Naive B cell (primary cell): Measurements from ENCODE around the gene FTO. TPM values are rescaled to one million over a fixed set of nuclear protein-coding genes. Genes with fewer than 3 reads are reported as not detected.
"Not testable (repeated sequence)": the region's sequence is repeated elsewhere in the genome, so short reads cannot be mapped to it uniquely, and the experiment has no call there.

Experiments used
- ATAC-seq, 2 donors: fragments of 150-1000 bp; cut with Tn5 transposase; 2 replicates each; pipeline ENCODE4 v1.10.0; 2021; ENCODE audit warnings: low read depth in 2 of 2, mild to moderate bottlenecking in 2 of 2, moderate library complexity in 2 of 2
- DNase-seq: peaks from one replicate; pipeline ENCODE4 v3.0.0; 2022
- H3K27ac Mint-ChIP-seq, 6 donors: one replicate each; pipeline ENCODE4 v1.8.0; 2020 to 2022; ENCODE audit warnings: mild to moderate bottlenecking in 6 of 6, mixed read lengths in 6 of 6, moderate library complexity in 5 of 6, inconsistent platforms in 2 of 6
- H3K27me3 Mint-ChIP-seq, 3 donors: one replicate each; pipeline ENCODE4 v1.8.0; 2021 to 2022; ENCODE audit warnings: mixed read lengths in 3 of 3, mild to moderate bottlenecking in 1 of 3
- H3K36me3 Mint-ChIP-seq, 2 donors: one replicate each; pipeline ENCODE4 v1.8.0; 2020 to 2022; ENCODE audit warnings: mixed read lengths in 2 of 2, inconsistent platforms in 1 of 2, mild to moderate bottlenecking in 1 of 2
- H3K4me1 Mint-ChIP-seq, 3 donors: one replicate each; pipeline ENCODE4 v1.8.0; 2020 to 2022; ENCODE audit warnings: mixed read lengths in 3 of 3, inconsistent platforms in 1 of 3, mild to moderate bottlenecking in 1 of 3, moderate library complexity in 1 of 3
- H3K4me3 Mint-ChIP-seq, 8 donors: one replicate each; pipeline ENCODE4 v1.8.0; 2020 to 2022; ENCODE audit warnings: mild to moderate bottlenecking in 8 of 8, mixed read lengths in 8 of 8, moderate library complexity in 8 of 8, inconsistent platforms in 2 of 8
- H3K9me3 Mint-ChIP-seq, 7 donors: one replicate each; pipeline ENCODE4 v1.8.0; 2020 to 2022; ENCODE audit warnings: mixed read lengths in 7 of 7, mild to moderate bottlenecking in 5 of 7, inconsistent platforms in 2 of 7, moderate library complexity in 1 of 7
- polyA plus RNA-seq, 6 donors: library from polyadenylated mRNA; unstranded; fragments of 300-500 nt; fragmentation: Illumina TruSeq; gene quantifications; one replicate each; pipeline ENCODE4 v1.2.3, GENCODE V29; 2021; ENCODE audit warnings: low read depth in 6 of 6

The FTO gene
- polyA plus RNA-seq, 6 donors from 2014 or later: 64.7 to 89.0 (median 79.6) TPM

DNA sequence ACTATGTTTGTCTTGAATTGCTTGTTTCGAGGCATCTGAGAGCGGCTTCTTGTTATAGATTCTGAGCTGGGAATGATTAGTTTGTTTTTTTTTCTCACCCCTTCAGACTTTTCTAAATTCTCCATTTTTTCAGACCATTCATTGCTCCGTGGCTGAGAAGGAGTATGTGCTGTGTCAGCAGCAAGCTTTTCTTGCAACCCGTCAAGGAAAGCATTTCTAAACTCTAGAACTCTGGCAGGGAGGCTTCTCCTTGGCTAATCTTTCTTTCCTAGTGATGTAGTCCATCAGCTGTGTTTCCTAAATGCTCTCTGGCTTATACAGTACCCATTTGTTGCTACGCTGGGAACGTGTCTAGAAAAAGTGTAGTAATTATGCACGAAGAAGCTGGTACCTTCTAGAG lies 133.5 kb downstream of the FTO start:
- DNase-seq (no peak), ATAC-seq (no peak)
- H3K9me3 Mint-ChIP-seq: peaks cover 0 to 4% (median 0%) of the 10 kb centered on the region in 7 donors
- H3K4me1 Mint-ChIP-seq: peaks cover 23 to 31% (median 23%) of the 10 kb centered on the region in 3 donors
- H3K27ac Mint-ChIP-seq: peak overlapping the region in 1 of 6 donors; percentile 16
- H3K4me3 Mint-ChIP-seq: no peak overlapping the region
- no peaks in the 10 kb centered on the region for H3K27me3 Mint-ChIP-seq
- H3K36me3 Mint-ChIP-seq: peaks cover 21 to 50% of the 10 kb centered on the region in 2 donors

DNA sequence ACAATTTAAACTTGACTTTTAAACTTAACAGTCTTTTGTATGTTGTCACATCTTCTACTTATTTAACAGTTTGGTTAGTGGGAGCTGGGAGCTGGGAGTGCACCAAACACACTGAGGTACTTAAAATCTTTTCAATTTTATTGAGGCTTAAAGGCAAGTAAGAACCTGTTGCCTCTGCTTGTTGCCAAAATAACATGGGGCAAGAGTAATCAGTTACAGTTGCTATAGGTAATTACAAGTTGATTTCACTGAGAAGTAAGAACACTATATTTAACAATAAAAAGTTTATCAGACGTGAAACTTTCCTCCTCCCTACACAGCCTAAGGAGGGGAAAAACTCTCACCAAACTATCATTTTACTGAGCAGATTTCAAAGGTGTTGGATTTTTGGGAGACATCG lies 135.2 kb downstream of the FTO start:
- Mint-ChIP-seq H3K36me3 (peaks cover 21 to 38% of the 10 kb centered on the region in 2 donors), H3K9me3 (no peaks in the 10 kb centered on the region), H3K4me3 (no peak overlapping the region), H3K4me1 (peaks cover 18 to 27% (median 23%) of the 10 kb centered on the region in 3 donors), H3K27me3 (no peaks in the 10 kb centered on the region), H3K27ac (no peak overlapping the region)
- DNase-seq (no peak), ATAC-seq (no peak)

DNA sequence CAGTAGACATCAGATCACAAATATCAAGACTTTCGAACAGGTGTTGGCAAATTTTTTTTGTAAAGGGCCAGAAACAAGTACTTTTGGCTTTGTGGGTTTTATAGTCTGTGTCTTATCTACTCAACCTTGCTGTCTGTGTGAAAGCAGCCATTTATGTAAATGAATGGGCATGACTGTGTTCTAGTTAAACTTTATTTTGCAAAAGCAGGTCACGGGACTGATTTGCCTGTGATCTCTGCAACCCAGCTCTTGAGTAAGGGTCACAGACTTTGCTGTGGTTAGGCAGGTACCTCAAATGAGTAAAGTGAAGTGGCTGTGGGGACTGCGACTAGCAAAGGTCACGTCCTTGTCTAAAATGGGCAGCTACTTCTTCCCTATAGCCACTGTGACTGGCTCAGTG lies 136.5 kb downstream of the FTO start:
- ATAC-seq (peak; percentile 21 to 64), DNase-seq (no peak)
- Mint-ChIP-seq H3K27me3 (no peaks in the 10 kb centered on the region), H3K4me1 (peaks cover 15 to 28% (median 18%) of the 10 kb centered on the region in 3 donors), H3K9me3 (no peaks in the 10 kb centered on the region), H3K36me3 (peaks cover 21 to 43% of the 10 kb centered on the region in 2 donors), H3K4me3 (peak overlapping the region in 1 of 8 donors; percentile 30), H3K27ac (peak overlapping the region in 1 of 6 donors; percentile 70)

DNA sequence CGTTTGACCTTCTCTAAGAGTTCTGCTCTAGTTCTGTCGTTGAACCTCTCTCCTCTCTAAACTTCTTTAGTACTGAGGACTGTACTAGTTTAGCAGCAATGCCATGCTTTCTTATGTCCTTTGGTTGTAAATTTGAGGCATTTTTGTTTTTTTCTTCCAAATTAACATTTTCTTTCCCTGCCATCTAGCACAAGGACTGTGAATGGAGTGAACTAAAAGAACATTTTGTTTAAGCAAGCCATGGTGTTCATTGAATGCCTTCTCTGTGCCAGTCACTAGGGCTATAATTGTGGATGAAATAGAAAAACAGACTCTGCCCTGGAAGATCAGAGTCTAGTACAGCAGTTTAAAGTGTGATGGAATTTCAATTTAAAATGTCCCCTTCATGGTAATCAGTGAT lies 137.9 kb downstream of the FTO start:
- Mint-ChIP-seq H3K9me3 (no peaks in the 10 kb centered on the region), H3K36me3 (peaks cover 20 to 30% of the 10 kb centered on the region in 2 donors), H3K27ac (no peak overlapping the region), H3K4me3 (no peak overlapping the region), H3K4me1 (peaks cover 8 to 26% (median 12%) of the 10 kb centered on the region in 3 donors), H3K27me3 (no peaks in the 10 kb centered on the region)
- ATAC-seq (no peak), DNase-seq (no peak)

DNA sequence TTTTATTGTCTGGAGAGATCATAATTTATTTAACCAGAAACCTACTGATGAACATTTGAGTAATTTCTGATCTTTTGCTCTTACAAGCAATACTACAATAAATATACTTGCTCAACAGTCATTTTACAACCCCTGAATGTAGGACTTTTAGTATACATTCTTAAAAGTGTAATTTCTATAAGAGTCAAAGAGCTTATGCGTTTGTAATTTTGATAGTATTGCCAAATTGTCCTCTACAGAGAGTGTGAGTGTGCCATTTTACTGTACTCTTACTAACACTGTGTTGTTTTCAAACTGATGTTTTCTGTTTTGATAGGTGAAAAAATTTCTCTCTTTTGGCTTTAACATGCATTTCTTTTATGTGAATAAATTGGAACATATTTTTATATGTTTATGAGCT lies 139.1 kb downstream of the FTO start:
- H3K27me3 Mint-ChIP-seq: no peaks in the 10 kb centered on the region
- ATAC-seq (no peak), DNase-seq (no peak)
- no peak overlapping the region for H3K27ac Mint-ChIP-seq
- H3K36me3 Mint-ChIP-seq: peaks cover 12 to 23% of the 10 kb centered on the region in 2 donors
- no peak overlapping the region for H3K4me3 Mint-ChIP-seq
- peaks cover 9 to 22% (median 12%) of the 10 kb centered on the region in 3 donors for H3K4me1 Mint-ChIP-seq
- no peaks in the 10 kb centered on the region for H3K9me3 Mint-ChIP-seq

DNA sequence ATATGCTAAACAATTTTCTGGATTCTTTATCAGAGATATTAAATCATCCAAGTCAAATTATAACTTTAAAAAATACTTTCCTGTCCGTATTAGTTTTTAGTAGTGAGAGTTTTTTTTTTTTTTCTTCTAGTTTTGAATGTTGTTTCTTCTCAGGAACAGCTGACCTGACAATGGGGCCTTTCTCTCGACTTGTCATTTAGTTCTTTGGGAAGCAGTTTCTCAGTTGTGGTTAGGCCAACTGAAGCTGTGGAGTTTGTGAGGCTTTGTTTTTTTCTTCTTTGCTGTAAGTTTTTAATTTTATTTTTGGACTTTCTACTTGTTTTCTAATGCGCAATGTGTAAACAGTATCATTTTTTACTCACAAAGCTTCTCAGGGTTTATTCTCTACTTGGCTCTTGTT lies 140.8 kb downstream of the FTO start:
- ATAC-seq (no peak), DNase-seq (no peak)
- Mint-ChIP-seq H3K4me3 (no peak overlapping the region), H3K27me3 (no peaks in the 10 kb centered on the region), H3K9me3 (no peaks in the 10 kb centered on the region), H3K4me1 (peaks cover 9 to 13% (median 12%) of the 10 kb centered on the region in 3 donors), H3K36me3 (peaks cover 9 to 18% of the 10 kb centered on the region in 2 donors), H3K27ac (peak overlapping the region in 1 of 6 donors; percentile 9)

DNA sequence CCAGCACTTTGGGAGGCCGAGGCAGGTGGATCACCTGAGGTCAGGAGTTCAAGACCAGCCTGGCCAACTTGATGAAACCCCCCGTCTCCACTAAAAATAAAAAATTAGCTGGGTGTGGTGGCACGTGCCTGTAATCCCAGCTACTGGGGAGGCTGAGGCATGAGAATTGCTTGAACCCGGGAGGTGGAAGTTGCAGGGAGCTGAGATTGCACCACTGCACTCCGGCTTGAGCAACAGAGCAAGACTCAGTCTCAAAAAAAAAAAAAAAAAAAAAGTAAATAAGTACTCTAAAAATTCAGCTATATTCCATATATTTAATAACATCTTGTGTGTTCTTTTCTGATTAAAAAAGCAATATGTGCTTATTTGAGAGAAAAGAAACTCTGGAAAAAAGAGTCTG lies 142.6 kb downstream of the FTO start:
- not testable (repeated sequence) for DNase-seq, ATAC-seq, H3K9me3 Mint-ChIP-seq, H3K27ac Mint-ChIP-seq, H3K27me3 Mint-ChIP-seq, H3K4me3 Mint-ChIP-seq
- Mint-ChIP-seq H3K4me1 (peaks cover 4 to 12% (median 9%) of the 10 kb centered on the region in 3 donors), H3K36me3 (peaks cover 9 to 16% of the 10 kb centered on the region in 2 donors)

DNA sequence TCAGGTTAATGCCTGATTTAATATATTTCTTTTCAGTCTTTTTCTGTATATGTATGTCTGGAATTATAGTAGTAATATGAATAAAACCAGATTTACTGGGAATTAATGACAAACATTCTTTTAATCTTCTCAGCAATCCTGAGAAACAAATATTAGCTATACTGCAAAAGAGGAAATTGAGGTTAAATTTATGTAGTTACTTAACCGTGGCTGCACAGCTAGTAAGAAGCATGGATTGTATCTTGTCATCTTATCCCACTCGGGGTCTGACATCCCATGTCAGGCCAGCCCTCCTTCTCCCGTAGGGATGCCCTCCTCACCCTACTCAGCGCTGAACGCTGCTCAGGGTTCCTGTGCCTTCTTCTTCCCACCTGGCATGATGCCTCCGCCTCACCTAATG lies 143.0 kb downstream of the FTO start:
- Mint-ChIP-seq H3K36me3 (peaks cover 9 to 12% of the 10 kb centered on the region in 2 donors), H3K27ac (no peak overlapping the region)

DNA sequence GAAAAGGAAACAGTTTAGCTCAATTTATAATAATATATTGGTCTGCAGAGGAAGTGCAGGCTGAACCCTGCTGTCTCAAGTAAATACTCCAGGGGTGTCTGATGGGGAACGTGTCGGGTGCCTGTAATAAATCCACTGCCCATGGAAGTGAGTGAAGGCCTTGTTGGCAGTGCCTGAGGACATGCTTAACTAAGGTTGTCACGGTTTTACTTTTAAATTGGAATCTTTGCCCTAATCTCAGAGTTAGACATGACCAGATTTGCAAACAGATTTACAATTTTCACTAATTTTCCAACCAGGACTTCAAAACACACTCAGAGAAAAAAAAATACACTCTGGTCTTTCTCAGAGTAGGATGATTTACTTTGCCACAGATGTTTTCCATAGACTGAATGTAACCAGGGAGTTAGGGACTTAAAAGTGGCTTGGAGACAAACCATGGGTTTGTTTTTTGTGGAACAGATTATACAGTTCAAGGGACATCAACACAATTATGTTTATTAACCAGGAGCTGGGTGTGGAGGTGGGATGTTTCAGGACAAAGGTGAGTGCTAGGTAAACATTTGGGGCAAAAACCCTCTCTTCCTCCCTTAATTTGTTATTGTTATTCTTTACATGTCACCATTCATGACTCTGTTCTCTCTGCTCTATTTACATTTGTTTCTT lies 144.5 kb downstream of the FTO start:
- no peak overlapping the region for H3K4me3 Mint-ChIP-seq

More for the DNA sequence above, 143.0 kb downstream of the FTO start:
- DNase-seq (no peak), ATAC-seq (no peak)
- Mint-ChIP-seq H3K4me3 (no peak overlapping the region), H3K27me3 (no peaks in the 10 kb centered on the region), H3K4me1 (peaks cover 4 to 12% (median 9%) of the 10 kb centered on the region in 3 donors), H3K9me3 (no peaks in the 10 kb centered on the region)

DNA sequence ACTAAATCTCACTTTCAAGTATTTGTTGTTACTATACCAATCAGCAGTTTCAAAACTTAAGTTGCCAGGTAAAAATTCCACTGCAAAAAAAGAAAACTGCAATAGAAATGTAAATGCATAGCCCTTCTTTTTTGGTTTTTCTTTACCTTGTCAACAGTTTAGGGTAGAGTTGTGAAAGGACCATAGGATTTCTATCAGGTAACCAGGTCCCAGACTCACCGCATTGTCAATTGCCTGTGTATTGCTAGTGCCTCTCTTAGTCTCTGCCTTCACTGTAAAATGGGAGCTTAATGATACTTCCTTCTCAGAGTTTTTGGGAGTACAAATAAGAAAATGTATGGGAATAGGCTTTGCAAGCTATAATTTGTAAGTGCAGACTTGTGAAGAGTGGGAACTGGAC lies 145.0 kb downstream of the FTO start:
- no peak overlapping the region for H3K4me3 Mint-ChIP-seq
- peaks cover 4 to 12% (median 9%) of the 10 kb centered on the region in 3 donors for H3K4me1 Mint-ChIP-seq
- H3K36me3 Mint-ChIP-seq: peaks cover 9 to 20% of the 10 kb centered on the region in 2 donors
- DNase-seq (no peak), ATAC-seq (no peak)
- H3K9me3 Mint-ChIP-seq: peaks cover 0 to 7% (median 0%) of the 10 kb centered on the region in 7 donors
- H3K27me3 Mint-ChIP-seq: no peaks in the 10 kb centered on the region
- peak overlapping the region in 1 of 6 donors; percentile 43 for H3K27ac Mint-ChIP-seq

More for the DNA sequence above, 144.5 kb downstream of the FTO start:
- Mint-ChIP-seq H3K9me3 (peaks cover 0 to 1% (median 0%) of the 10 kb centered on the region in 7 donors), H3K4me1 (peaks cover 4 to 12% (median 9%) of the 10 kb centered on the region in 3 donors), H3K36me3 (peaks cover 9 to 20% of the 10 kb centered on the region in 2 donors), H3K27ac (peak overlapping the region in 3 of 6 donors; percentile 6 to 76 (median 41)), H3K27me3 (no peaks in the 10 kb centered on the region)
- no peak for ATAC-seq
- DNase-seq: no peak

DNA sequence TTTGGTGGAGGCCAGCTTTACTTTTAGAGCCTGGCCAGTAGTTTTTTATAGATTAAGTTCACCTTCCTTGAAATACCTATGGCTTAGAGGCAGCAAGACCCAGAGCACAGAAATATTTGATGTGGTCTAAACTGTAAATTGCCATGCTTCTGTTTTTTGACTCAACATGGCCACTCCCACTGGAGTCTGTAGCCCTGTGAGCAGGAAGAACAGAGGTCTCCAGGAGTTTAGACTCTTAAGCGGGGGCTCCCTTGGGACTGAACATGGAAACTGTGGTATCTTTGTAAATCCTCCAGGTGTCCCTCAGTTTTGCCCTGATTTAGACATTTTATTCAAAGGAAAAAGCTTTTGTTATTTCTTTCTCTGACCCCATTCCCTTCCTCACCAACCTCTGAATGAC lies 145.6 kb downstream of the FTO start:
- H3K36me3 Mint-ChIP-seq: peaks cover 9 to 24% of the 10 kb centered on the region in 2 donors
- H3K9me3 Mint-ChIP-seq: peaks cover 0 to 11% (median 0%) of the 10 kb centered on the region in 7 donors
- ATAC-seq (no peak), DNase-seq (no peak)
- no peak overlapping the region for H3K27ac Mint-ChIP-seq
- no peak overlapping the region for H3K4me3 Mint-ChIP-seq
- H3K4me1 Mint-ChIP-seq: peaks cover 4 to 12% (median 9%) of the 10 kb centered on the region in 3 donors
- H3K27me3 Mint-ChIP-seq: no peaks in the 10 kb centered on the region

DNA sequence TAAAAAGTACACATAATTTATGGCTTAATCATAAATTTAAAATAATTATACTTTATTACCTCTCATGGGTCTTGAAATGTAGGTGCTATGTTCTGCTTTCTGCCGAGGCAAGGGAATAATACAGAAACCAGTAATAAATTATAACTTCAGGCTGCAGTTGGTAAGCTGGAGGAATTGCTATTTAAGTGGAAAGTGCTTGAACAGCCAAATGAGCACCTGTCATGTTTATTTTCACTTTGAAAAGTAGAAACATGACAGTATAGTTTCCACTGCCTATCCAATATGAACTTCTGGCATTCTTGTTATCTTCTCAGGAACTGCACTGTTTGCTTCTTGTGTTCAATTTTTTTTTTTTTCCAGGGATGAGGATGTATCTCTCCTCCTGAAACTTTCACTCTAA lies 146.0 kb downstream of the FTO start:
- Mint-ChIP-seq H3K27ac (no peak overlapping the region), H3K36me3 (peaks cover 5 to 22% of the 10 kb centered on the region in 2 donors), H3K4me3 (no peak overlapping the region), H3K9me3 (peaks cover 0 to 12% (median 0%) of the 10 kb centered on the region in 7 donors), H3K27me3 (no peaks in the 10 kb centered on the region), H3K4me1 (peaks cover 2 to 12% (median 9%) of the 10 kb centered on the region in 3 donors)
- DNase-seq (no peak), ATAC-seq (no peak)

DNA sequence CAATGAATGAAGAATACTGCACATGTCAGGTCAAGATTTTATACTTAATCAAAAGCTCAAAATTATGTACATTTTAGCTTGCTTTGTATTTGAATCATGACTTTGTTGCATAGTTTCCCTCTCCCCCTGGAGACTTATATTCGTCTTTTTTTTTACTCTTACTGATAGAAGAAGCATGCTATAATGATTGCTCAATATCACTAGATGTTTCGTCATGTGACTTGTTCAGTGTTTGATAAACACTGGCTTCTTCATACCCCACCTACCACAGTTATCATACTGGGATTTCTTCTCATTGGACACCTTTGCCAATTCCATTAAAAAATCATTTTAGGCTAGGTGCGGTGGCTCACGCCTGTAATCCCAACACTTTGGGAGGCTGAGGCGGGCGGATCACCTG lies 148.7 kb downstream of the FTO start:
- no peak for ATAC-seq
- no peaks in the 10 kb centered on the region for H3K27me3 Mint-ChIP-seq
- peaks cover 0 to 12% (median 0%) of the 10 kb centered on the region in 7 donors for H3K9me3 Mint-ChIP-seq
- H3K27ac Mint-ChIP-seq: no peak overlapping the region
- H3K4me1 Mint-ChIP-seq: peaks cover 2 to 8% (median 5%) of the 10 kb centered on the region in 3 donors
- no peak overlapping the region for H3K4me3 Mint-ChIP-seq
- H3K36me3 Mint-ChIP-seq: peaks cover 0 to 18% of the 10 kb centered on the region in 2 donors
- DNase-seq: no peak

DNA sequence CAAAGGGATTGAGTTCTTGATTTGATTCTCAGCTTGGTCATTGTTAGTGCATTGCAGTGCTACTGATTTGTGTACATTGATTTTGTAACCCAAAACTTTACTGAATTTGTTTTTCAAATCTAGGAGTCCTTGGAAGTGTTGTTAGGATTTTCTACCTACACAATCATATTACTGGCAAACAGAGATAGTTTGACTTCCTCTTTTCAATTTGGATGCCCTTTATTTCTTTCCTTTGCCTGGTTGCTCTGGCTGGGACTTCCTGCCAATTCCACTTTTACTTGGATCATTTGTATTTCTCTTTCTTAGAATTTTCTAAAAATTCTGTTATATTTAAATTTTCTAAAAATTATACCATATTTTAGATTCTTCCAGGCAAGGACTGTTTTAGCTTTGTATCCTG lies 151.1 kb downstream of the FTO start:
- peaks cover 0 to 12% (median 0%) of the 10 kb centered on the region in 7 donors for H3K9me3 Mint-ChIP-seq
- no peaks in the 10 kb centered on the region for H3K4me1 Mint-ChIP-seq
- no peaks in the 10 kb centered on the region for H3K27me3 Mint-ChIP-seq
- DNase-seq: no peak
- H3K27ac Mint-ChIP-seq: no peak overlapping the region
- ATAC-seq: no peak
- peaks cover 0 to 26% of the 10 kb centered on the region in 2 donors for H3K36me3 Mint-ChIP-seq
- no peak overlapping the region for H3K4me3 Mint-ChIP-seq
